SU-DHL-6 (cell line): ENCODE measurements around the gene TTC12.

Experiments
- EZH2phosphoT487 ChIP-seq: fragments of 200-600 bp; sonication (generic), shearing (Covaris generic); conservative IDR thresholded peaks from 2 replicates; pipeline ENCODE4 v1.6.1; 2018; ENCODE audit warnings: mild to moderate bottlenecking, antibody characterized with exemption, low read length, moderate library complexity, mixed read lengths
- TF ChIP-seq, protein P1 (sequence below): fragments of 200-600 bp; sonication (generic); IDR thresholded peaks from one replicate; pipeline ENCODE4 v1.5.1; 2017; ENCODE audit warnings: antibody characterized with exemption, mild to moderate bottlenecking, low read length, moderate library complexity; ENCODE audit not compliant: insufficient read depth, poor library complexity, severe bottlenecking

DNA sequence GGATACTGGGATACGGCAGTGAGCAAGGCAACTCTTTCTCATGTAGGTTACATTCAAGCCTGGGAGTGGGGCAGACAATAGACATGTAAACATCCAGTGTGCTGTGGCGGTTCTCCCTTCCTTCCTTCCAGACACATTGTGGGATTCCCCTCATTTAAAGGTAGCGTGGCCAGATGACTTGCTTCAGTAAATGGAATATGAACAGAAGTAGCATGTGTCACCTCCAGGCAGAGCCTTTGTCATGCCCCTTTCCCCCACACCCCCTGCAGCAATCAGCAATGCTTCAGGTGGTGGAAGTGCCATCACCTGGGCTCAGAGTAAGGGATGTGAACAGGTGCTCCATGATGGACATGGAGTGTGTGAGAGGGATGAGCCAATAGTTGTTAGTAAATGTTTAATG lies 34.8 kb upstream of the TTC12 start:
- TF ChIP-seq, protein P1, sequence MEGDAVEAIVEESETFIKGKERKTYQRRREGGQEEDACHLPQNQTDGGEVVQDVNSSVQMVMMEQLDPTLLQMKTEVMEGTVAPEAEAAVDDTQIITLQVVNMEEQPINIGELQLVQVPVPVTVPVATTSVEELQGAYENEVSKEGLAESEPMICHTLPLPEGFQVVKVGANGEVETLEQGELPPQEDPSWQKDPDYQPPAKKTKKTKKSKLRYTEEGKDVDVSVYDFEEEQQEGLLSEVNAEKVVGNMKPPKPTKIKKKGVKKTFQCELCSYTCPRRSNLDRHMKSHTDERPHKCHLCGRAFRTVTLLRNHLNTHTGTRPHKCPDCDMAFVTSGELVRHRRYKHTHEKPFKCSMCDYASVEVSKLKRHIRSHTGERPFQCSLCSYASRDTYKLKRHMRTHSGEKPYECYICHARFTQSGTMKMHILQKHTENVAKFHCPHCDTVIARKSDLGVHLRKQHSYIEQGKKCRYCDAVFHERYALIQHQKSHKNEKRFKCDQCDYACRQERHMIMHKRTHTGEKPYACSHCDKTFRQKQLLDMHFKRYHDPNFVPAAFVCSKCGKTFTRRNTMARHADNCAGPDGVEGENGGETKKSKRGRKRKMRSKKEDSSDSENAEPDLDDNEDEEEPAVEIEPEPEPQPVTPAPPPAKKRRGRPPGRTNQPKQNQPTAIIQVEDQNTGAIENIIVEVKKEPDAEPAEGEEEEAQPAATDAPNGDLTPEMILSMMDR: no peak
- no peak for TF ChIP-seq EZH2phosphoT487
